HFFc6 (cell line): ENCODE results near the gene C4orf50. TPM values are rescaled to one million over a fixed set of nuclear protein-coding genes. Genes with fewer than 3 reads are reported as not detected.

Experiments used
- DNase-seq: peaks from one replicate; pipeline ENCODE4 v3.0.0-alpha.2; 2018
- H3K27ac Mint-ChIP-seq: 2 replicates; pipeline ENCODE4 v1.8.0; 2020; ENCODE audit warnings: mild to moderate bottlenecking, mixed read lengths
- H3K27me3 Mint-ChIP-seq: 2 replicates; pipeline ENCODE4 v1.8.0; 2021; ENCODE audit warnings: mild to moderate bottlenecking, moderate library complexity, mixed read lengths; ENCODE audit not compliant: insufficient read depth
- H3K36me3 Mint-ChIP-seq: 2 replicates; pipeline ENCODE4 v1.8.0; 2021; ENCODE audit warnings: low read depth, mixed read lengths
- H3K4me1 Mint-ChIP-seq: 2 replicates; pipeline ENCODE4 v1.8.0; 2020; ENCODE audit warnings: low read depth, mixed read lengths
- H3K4me3 Mint-ChIP-seq: 2 replicates; pipeline ENCODE4 v1.8.0; 2020; ENCODE audit warnings: mild to moderate bottlenecking, moderate library complexity, mixed read lengths
- H3K9me3 Mint-ChIP-seq: 2 replicates; pipeline ENCODE4 v1.8.0; 2020; ENCODE audit warnings: mild to moderate bottlenecking, mixed read lengths
- CTCF ChIP-seq: fragments of 200-600 bp; sonication (generic); IDR thresholded peaks from 2 replicates; pipeline ENCODE4 v1.5.0; 2021; ENCODE audit warnings: antibody characterized with exemption, mild to moderate bottlenecking
- total RNA-seq, 6 experiments: library from RNA; stranded (reverse); fragmentation: NEBNext Ultra II Directional; extraction: Animal tissue kit (Norgen Biotek cat#: 25700); gene quantifications; 2 replicates in 1 of 6; 3 replicates in 5 of 6; pipeline ENCODE4 v1.2.3, GENCODE V29; 2021

Gene C4orf50
- total RNA-seq, 6 experiments from 2014 or later = not detected

- no peak for TF ChIP-seq CTCF
- Mint-ChIP-seq H3K9me3 (peaks cover 8% of the 10 kb centered on the region; the same call in 1 of the 2 replicates), H3K4me3 (no peak overlapping the region), H3K4me1 (no peaks in the 10 kb centered on the region), H3K36me3 (no peaks in the 10 kb centered on the region), H3K27me3 (peaks cover 20% of the 10 kb centered on the region), H3K27ac (no peak overlapping the region)
- DNase-seq = no peak
Measured at GRCh38 chr4:5888222-5889001, 129.8 kb downstream of the C4orf50 start.

GRCh38 chr4:5887361-5888221, 130.6 kb downstream of the C4orf50 start:
- H3K27ac Mint-ChIP-seq = no peak overlapping the region
- DNase-seq = no peak
- peaks cover 22% of the 10 kb centered on the region for H3K27me3 Mint-ChIP-seq
- TF ChIP-seq CTCF = no peak
- H3K36me3 Mint-ChIP-seq = no peaks in the 10 kb centered on the region
- no peaks in the 10 kb centered on the region for H3K4me1 Mint-ChIP-seq
- H3K4me3 Mint-ChIP-seq = no peak overlapping the region
- H3K9me3 Mint-ChIP-seq = peaks cover 5% of the 10 kb centered on the region; the same call in 1 of the 2 replicates

DNA sequence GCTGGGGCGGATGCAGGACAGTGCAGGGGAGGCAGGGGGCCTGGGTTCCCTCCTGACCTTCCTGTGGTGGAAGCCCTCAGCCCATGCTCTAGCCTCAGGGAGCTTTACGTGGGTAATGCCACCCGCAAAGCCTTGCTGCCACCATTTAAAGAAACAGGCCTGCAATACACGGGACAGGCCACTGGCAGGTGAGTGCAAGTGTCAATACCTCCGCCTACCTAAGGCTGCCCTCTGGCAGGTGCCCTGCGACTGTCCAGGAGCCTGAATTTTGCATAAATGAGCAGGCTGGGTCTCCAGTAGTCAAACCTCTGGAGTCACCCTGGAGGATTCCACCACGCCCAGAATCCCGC, 131.2 kb downstream of the C4orf50 start:
- no peak for TF ChIP-seq CTCF
- Mint-ChIP-seq H3K27ac (no peak overlapping the region), H3K9me3 (peaks cover 4% of the 10 kb centered on the region; the same call in 1 of the 2 replicates), H3K4me3 (no peak overlapping the region), H3K36me3 (no peaks in the 10 kb centered on the region), H3K4me1 (no peaks in the 10 kb centered on the region), H3K27me3 (peaks cover 23% of the 10 kb centered on the region)
- no peak for DNase-seq

- H3K4me3 Mint-ChIP-seq = no peak overlapping the region
- no peak overlapping the region for H3K27ac Mint-ChIP-seq
- TF ChIP-seq CTCF = no peak
- DNase-seq = no peak
- peaks cover 25% of the 10 kb centered on the region for H3K27me3 Mint-ChIP-seq
- H3K36me3 Mint-ChIP-seq = no peaks in the 10 kb centered on the region
- H3K4me1 Mint-ChIP-seq = no peaks in the 10 kb centered on the region
- no peaks in the 10 kb centered on the region for H3K9me3 Mint-ChIP-seq
Measured at GRCh38 chr4:5885733-5886132, 132.5 kb downstream of the C4orf50 start.

- H3K27me3 Mint-ChIP-seq = peaks cover 22% of the 10 kb centered on the region
- no peak for DNase-seq
- no peaks in the 10 kb centered on the region; the same call in 1 of the 2 replicates for H3K9me3 Mint-ChIP-seq
- TF ChIP-seq CTCF = no peak
- H3K36me3 Mint-ChIP-seq = no peaks in the 10 kb centered on the region
- H3K4me1 Mint-ChIP-seq = no peaks in the 10 kb centered on the region
- no peak overlapping the region for H3K4me3 Mint-ChIP-seq
- H3K27ac Mint-ChIP-seq = no peak overlapping the region
Measured at GRCh38 chr4:5884796-5885195, 133.4 kb downstream of the C4orf50 start.
